IPS-20b (cell line): ENCODE measurements around the gene HTR2C.
A peak's percentile ranks its signal among the peaks of the same experiment; 100 is the strongest.

ENCODE experiments used
- H3K27ac ChIP-seq: one replicate; pipeline ENCODE4 v1.5.1; 2013; ENCODE audit warnings: low read length
- H3K27me3 ChIP-seq: 2 replicates; pipeline ENCODE4 v1.6.1; 2013; ENCODE audit warnings: mild to moderate bottlenecking, low read length, inconsistent platforms; ENCODE audit not compliant: insufficient read depth
- H3K36me3 ChIP-seq: 2 replicates; pipeline ENCODE4 v1.6.1; 2013; ENCODE audit warnings: low read depth, mild to moderate bottlenecking, inconsistent platforms, low read length, moderate library complexity; ENCODE audit not compliant: insufficient read depth
- H3K4me1 ChIP-seq: 2 replicates; pipeline ENCODE4 v1.6.1; 2013; ENCODE audit warnings: mild to moderate bottlenecking, control low read depth, inconsistent platforms, low read length, moderate library complexity; ENCODE audit not compliant: insufficient read depth
- H3K4me3 ChIP-seq: 2 replicates; pipeline ENCODE4 v1.5.1; 2013; ENCODE audit warnings: mild to moderate bottlenecking, low read length, inconsistent platforms
- H3K9ac ChIP-seq: 2 replicates; pipeline ENCODE4 v1.6.1; 2013; ENCODE audit warnings: low read depth, mild to moderate bottlenecking, inconsistent platforms, low read length, moderate library complexity
- H3K9me3 ChIP-seq: 2 replicates; pipeline ENCODE4 v1.6.1; 2013; ENCODE audit warnings: mild to moderate bottlenecking, low read depth, low read length, inconsistent platforms; ENCODE audit not compliant: insufficient read depth

HTR2C gene

DNA sequence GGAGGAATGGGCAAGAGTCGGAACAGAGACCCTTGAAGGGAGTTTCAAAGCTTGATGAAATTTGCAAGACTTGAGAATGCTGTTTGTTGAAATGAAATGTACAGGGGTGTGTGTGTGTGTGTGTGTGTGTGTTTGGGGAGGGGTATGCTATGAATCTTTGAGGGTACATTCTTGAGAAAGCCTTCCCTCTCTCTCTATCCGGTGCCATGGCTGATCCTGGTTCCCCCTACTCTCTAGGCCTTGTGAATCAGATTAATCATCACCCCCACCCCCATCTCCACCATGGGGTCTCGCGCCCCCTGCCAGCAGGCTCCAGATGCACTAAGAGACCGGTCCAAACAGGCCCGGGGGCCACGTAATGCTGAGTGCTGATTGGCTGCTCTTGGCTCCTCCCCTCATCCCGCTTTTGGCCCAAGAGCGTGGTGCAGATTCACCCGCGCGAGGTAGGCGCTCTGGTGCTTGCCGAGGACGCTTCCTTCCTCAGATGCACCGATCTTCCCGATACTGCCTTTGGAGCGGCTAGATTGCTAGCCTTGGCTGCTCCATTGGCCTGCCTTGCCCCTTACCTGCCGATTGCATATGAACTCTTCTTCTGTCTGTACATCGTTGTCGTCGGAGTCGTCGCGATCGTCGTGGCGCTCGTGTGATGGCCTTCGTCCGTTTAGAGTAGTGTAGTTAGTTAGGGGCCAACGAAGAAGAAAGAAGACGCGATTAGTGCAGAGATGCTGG is at the start of gene HTR2C:
Gene HTR2C, plus strand, starts transcription at position 441 of the 729 bp plus-strand sequence. CDS start 142,851 bp downstream, outside the sequence.
- Histone ChIP-seq H3K4me1 (no peaks in the 10 kb centered on the region; the same call in 1 of the 2 replicates), H3K9ac (no peak within 1 kb of the TSS; the same call in 1 of the 2 replicates), H3K9me3 (no peaks in the 10 kb centered on the region), H3K27ac (no peak within 1 kb of the TSS), H3K4me3 (peak within 1 kb of the TSS; percentile 65), H3K27me3 (peaks cover 84% of the 10 kb centered on the region), H3K36me3 (no peaks in the 10 kb centered on the region)

GRCh38 chrX:114580336-114580735 is 3.5 kb upstream of the HTR2C start:
- no peak overlapping the region for H3K9ac ChIP-seq
- peaks cover 58% of the 10 kb centered on the region for H3K27me3 ChIP-seq
- H3K4me3 ChIP-seq: no peak overlapping the region
- no peak overlapping the region for H3K27ac ChIP-seq
- H3K9me3 ChIP-seq: no peaks in the 10 kb centered on the region
- no peaks in the 10 kb centered on the region; the same call in 1 of the 2 replicates for H3K4me1 ChIP-seq
- no peaks in the 10 kb centered on the region for H3K36me3 ChIP-seq

GRCh38 chrX:114581528-114582263 is 2.2 kb upstream of the HTR2C start:
- no peaks in the 10 kb centered on the region for H3K36me3 ChIP-seq
- H3K9me3 ChIP-seq: no peaks in the 10 kb centered on the region
- peaks cover 71% of the 10 kb centered on the region for H3K27me3 ChIP-seq
- peak overlapping the region; percentile 56; the same call in 1 of the 2 replicates for H3K4me3 ChIP-seq
- no peaks in the 10 kb centered on the region; the same call in 1 of the 2 replicates for H3K4me1 ChIP-seq
- H3K9ac ChIP-seq: peak overlapping the region; percentile 45; the same call in 1 of the 2 replicates
- H3K27ac ChIP-seq: no peak overlapping the region

DNA sequence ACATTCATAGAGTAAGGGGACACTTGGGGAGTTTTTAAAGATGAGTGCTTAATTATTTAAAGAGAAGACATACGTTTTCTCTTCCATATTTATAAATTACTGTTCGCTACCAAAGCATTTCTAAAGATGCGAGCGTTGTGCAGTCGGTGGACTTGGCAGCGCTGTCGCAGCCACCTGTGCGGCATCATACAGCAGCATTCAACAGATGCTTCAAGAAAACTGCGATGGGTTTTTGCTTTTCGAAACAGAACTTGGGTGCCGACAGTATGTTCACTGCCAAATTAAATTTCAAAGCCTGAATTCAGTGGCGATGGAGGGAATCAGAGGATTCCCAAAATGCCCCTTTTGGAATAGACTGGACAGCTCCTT is 1.6 kb upstream of the HTR2C start:
- no peaks in the 10 kb centered on the region; the same call in 1 of the 2 replicates for H3K4me1 ChIP-seq
- no peak overlapping the region for H3K9ac ChIP-seq
- no peaks in the 10 kb centered on the region for H3K36me3 ChIP-seq
- no peak overlapping the region for H3K27ac ChIP-seq
- H3K9me3 ChIP-seq: no peaks in the 10 kb centered on the region
- peaks cover 77% of the 10 kb centered on the region for H3K27me3 ChIP-seq
- H3K4me3 ChIP-seq: peak overlapping the region; percentile 56; the same call in 1 of the 2 replicates

- Histone ChIP-seq H3K27me3 (peaks cover 82% of the 10 kb centered on the region), H3K9ac (no peak overlapping the region), H3K36me3 (no peaks in the 10 kb centered on the region), H3K27ac (no peak overlapping the region), H3K4me3 (peak overlapping the region; percentile 56; the same call in 1 of the 2 replicates), H3K9me3 (no peaks in the 10 kb centered on the region), H3K4me1 (no peaks in the 10 kb centered on the region; the same call in 1 of the 2 replicates)
These were observed 1.0 kb upstream of the HTR2C start for GRCh38 chrX:114582698-114583395.

DNA sequence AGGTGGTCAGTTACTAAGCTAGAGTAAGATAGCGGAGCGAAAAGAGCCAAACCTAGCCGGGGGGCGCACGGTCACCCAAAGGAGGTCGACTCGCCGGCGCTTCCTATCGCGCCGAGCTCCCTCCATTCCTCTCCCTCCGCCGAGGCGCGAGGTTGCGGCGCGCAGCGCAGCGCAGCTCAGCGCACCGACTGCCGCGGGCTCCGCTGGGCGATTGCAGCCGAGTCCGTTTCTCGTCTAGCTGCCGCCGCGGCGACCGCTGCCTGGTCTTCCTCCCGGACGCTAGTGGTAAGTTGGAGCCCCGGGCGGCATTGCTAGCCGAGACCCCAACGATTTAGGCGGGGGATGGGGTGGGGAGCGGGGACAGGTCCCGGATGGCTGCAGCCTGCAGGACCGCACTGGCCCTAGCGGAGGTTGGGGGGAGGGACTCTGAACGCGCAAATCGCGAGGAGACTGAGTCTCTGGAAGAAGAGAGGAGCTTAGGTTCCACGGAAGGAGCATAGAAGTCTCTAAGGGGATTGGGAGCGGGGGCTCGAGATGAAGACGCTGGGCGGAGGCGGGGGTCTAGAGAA is 573 bp downstream of the HTR2C start:
- Histone ChIP-seq H3K27me3 (peaks cover 84% of the 10 kb centered on the region), H3K4me1 (no peaks in the 10 kb centered on the region; the same call in 1 of the 2 replicates), H3K4me3 (peak overlapping the region; percentile 65), H3K36me3 (no peaks in the 10 kb centered on the region), H3K9ac (no peak overlapping the region; the same call in 1 of the 2 replicates), H3K27ac (no peak overlapping the region), H3K9me3 (no peaks in the 10 kb centered on the region)

- Histone ChIP-seq H3K4me1 (no peaks in the 10 kb centered on the region; the same call in 1 of the 2 replicates), H3K27me3 (peaks cover 78% of the 10 kb centered on the region), H3K9me3 (no peaks in the 10 kb centered on the region), H3K36me3 (no peaks in the 10 kb centered on the region), H3K4me3 (peak overlapping the region; percentile 65), H3K27ac (no peak overlapping the region), H3K9ac (no peak overlapping the region; the same call in 1 of the 2 replicates)
These were observed 1.3 kb downstream of the HTR2C start for GRCh38 chrX:114584983-114585842.

GRCh38 chrX:114591121-114591520 is 7.2 kb downstream of the HTR2C start:
- Histone ChIP-seq H3K4me3 (no peak overlapping the region), H3K27me3 (peaks cover 19% of the 10 kb centered on the region), H3K9me3 (no peaks in the 10 kb centered on the region), H3K4me1 (no peaks in the 10 kb centered on the region), H3K27ac (no peak overlapping the region), H3K9ac (no peak overlapping the region), H3K36me3 (peaks cover 16% of the 10 kb centered on the region; the same call in 1 of the 2 replicates)

DNA sequence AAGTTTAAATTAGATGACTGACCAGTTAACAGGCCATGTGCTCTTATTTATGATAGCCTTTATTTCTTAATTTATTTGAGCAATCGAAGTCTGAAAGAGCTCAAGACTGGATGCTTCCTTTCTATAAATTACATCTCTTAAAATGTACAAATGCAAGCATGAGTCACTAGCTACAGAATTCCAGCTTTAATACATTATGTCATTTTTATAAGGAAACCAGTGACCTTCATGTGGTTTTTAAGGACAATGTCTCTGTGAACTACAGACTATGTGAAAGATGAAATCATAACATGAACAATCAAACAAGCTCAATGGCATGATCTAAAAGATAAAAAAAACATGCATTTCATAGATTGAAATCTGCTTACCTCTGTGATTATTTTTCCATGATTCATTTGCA is 15.4 kb downstream of the HTR2C start:
- Histone ChIP-seq H3K4me3 (peak overlapping the region; percentile 63), H3K36me3 (peaks cover 44% of the 10 kb centered on the region), H3K9me3 (no peaks in the 10 kb centered on the region), H3K27me3 (no peaks in the 10 kb centered on the region), H3K4me1 (no peaks in the 10 kb centered on the region; the same call in none of the 2 replicates), H3K9ac (no peak overlapping the region), H3K27ac (no peak overlapping the region)

GRCh38 chrX:114599911-114600310 is 16.0 kb downstream of the HTR2C start:
- Histone ChIP-seq H3K9ac (no peak overlapping the region), H3K4me1 (no peaks in the 10 kb centered on the region; the same call in none of the 2 replicates), H3K9me3 (no peaks in the 10 kb centered on the region), H3K36me3 (peaks cover 41% of the 10 kb centered on the region), H3K27me3 (no peaks in the 10 kb centered on the region), H3K4me3 (peak overlapping the region; percentile 63), H3K27ac (no peak overlapping the region)
